ACHN (cell line): ENCODE measurements around the gene THRB.
A peak's percentile ranks its signal among the peaks of the same experiment; 100 is the strongest.

Experiments
- DNase-seq: peaks from one replicate; pipeline ENCODE4 v3.0.0-alpha.2; 2015
- in situ Hi-C: cut with HindIII; loops from 2 replicates; pipeline ENCODE4 v1.10.0; 2017; ENCODE audit warnings: low sequenced_read_pairs, low pct_ligation_motif_present, low pct_unique_long_range_greater_than_20kb

Gene THRB

GRCh38 chr3:24396338-24396737, 98.3 kb downstream of the THRB start:
- DNase-seq = no peak
- in situ Hi-C loops = no loop called here

DNA sequence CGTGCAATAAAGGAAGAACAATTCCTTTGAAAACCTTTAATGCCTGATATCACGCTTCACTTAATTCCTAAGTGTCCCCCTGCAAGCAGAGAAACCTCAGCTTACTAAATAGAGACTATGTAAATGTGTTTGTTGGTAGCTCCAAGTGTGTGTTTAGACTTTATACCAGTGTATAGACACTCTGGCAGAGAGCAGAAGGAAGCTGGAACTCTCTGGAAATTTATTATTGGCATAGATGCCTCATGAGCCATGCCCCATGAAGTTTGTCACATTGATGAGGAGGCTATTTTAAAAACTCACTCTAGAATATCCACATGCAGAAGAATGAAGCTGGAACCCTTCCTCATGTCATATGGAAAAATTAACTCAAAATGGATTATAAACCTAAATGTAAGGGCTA, 99.9 kb downstream of the THRB start:
- in situ Hi-C loops = no loop called here
- DNase-seq = no peak

- no peak for DNase-seq
- in situ Hi-C loops = no loop called here
These were observed 101.3 kb downstream of the THRB start for GRCh38 chr3:24393316-24393715.

- no peak for DNase-seq
- in situ Hi-C loops = no loop called here
These were observed 104.2 kb downstream of the THRB start for GRCh38 chr3:24390169-24391130.

- in situ Hi-C loops = no loop called here
- DNase-seq = no peak
These were observed 105.3 kb downstream of the THRB start for GRCh38 chr3:24389108-24390090.

GRCh38 chr3:24388611-24389010, 106.0 kb downstream of the THRB start:
- DNase-seq = no peak
- in situ Hi-C loops = no loop called here

- in situ Hi-C loops = no loop called here
These were observed 106.5 kb downstream of the THRB start for GRCh38 chr3:24388159-24388558.

GRCh38 chr3:24387493-24387892, 107.2 kb downstream of the THRB start:
- no peak for DNase-seq
- in situ Hi-C loops = no loop called here

More at GRCh38 chr3:24388159-24388558, 106.5 kb downstream of the THRB start:
- DNase-seq = no peak

- DNase-seq = peak; percentile 1
- in situ Hi-C loops = no loop called here
These were observed 107.7 kb downstream of the THRB start for GRCh38 chr3:24387000-24387399.

GRCh38 chr3:24386458-24386857, 108.2 kb downstream of the THRB start:
- no peak for DNase-seq
- in situ Hi-C loops = no loop called here

DNA sequence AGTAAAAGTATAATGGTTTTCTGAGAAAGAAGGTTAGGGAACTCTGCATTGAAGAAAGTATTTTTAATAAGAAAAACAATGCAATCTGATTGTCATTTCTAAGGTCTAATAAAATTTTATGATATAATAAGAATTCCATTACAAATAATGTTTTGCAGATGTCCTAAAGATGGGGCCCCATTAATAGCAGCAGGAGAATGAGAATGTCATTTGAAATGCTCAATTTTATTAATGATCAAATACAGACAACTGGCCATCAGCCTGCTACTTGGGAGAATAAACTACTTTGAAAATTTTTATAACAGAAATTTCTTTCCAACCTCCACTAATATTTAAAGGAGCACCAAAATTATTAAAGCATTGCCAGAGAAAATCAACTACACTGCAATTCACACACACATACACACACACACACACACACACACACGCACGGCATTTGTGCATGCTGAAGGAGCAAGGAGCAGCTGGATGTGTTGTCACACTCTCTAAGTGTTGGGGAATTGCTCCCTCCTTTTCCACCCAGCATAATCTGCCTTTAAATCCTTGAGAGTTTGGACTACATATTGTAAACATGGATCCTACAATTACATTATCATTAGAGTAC, 109.5 kb downstream of the THRB start:
- DNase-seq = no peak

GRCh38 chr3:24382647-24383046, 112.0 kb downstream of the THRB start:
- no peak for DNase-seq
- in situ Hi-C loops = no loop called here

More for the DNA sequence above, 109.5 kb downstream of the THRB start:
- in situ Hi-C loops = no loop called here

DNA sequence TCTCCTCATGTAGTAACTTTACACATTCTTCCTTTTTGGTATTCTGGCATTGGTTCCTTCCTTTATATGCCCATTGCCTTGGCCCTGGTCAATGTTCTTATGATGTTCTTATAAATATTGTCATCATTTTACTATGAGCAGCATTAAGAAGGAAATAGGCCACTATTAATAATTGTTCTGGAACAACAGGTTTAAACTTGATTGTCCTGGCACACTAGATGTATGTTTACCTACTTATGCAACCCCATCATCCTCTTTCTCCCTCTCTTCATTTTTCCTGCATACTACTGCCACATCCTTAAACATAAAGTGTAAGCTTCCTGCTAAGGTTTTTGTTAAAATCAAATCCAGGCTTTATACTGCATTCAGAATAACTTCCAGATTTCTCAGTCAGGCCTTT, 114.7 kb downstream of the THRB start:
- in situ Hi-C loops = no loop called here
- no peak for DNase-seq

GRCh38 chr3:24378313-24378712, 116.3 kb downstream of the THRB start:
- DNase-seq = no peak
- in situ Hi-C loops = no loop called here

DNA sequence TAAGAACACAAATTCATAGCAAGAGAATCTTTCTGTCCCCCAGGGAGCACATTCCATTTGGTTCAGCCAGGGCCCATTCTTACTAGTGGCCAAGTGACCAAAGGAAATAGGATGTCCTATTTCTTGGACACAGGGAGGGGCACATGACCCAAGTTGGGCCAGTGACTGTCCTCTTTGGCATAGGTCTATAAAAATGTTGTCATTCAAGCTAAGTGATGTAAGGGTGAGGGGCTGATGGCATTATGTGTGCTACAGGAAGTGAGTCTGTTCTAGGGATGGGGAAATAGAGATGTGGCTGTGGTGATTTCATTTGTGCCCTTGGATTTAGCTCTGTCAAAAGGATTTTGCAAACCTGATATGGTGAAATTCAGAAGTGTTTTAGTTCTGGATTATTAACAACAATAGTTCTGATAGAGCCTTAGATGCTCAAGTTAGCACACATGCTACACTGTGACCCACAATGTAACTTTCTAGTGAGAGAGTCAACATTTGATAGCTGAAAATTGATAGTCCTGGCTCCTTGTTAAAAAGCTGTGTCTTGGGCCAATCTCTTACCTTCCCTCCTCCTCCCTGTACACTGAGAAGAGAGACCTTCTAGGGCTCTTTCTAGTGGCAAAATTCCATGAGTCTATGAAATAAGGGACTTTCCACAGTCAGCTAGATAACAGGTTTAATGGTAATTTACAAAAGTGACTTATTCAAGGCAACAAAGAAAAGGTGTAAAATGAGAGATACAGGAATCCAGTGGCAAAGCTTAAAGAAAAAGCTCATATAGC, 117.2 kb downstream of the THRB start:
- DNase-seq = no peak
- in situ Hi-C loops = no loop called here

GRCh38 chr3:24375947-24376384, 118.7 kb downstream of the THRB start:
- no peak for DNase-seq
- in situ Hi-C loops = no loop called here

DNA sequence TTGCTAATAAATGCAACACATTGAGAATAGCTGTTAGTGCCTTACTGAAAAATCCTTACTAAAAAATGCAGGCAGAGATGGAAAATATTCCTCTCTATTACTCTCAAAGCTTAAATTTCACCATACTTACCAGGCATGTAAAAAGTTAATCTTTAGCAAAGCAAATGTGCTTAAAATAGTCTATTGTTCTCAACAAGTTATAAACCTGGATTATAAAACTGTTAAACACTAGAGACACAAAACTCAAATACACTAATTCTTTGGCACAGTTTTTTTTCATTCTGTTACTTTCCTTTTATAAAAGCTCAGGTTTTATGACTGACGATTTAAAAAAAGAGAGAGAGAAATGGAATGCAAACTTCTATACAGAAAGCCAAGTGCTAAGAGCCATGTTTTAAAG, 119.8 kb downstream of the THRB start:
- in situ Hi-C loops = no loop called here
- DNase-seq = peak; percentile 1
